H54 (cell line): ENCODE data around the gene PAQR4.
"Not testable (repeated sequence)": the region's sequence is repeated elsewhere in the genome, so short reads cannot be mapped to it uniquely, and the experiment has no call there.

Source experiments
- DNase-seq: peaks from one replicate; pipeline ENCODE4 v3.0.0; 2011; ENCODE audit warnings: low spot score, mixed read lengths; ENCODE audit not compliant: insufficient read length
- FAIRE-seq: peaks from 3 replicates; lab custom pipeline; 2011; peaks lifted over from hg19 to GRCh38; lab: Jason Lieb, UNC
- POLR2A ChIP-seq: IDR thresholded peaks from 2 replicates; pipeline ENCODE4 v1.6.1; 2011; ENCODE audit warnings: low read depth, mild to moderate bottlenecking, low read length

Gene PAQR4

GRCh38 chr16:2933701-2934100 lies 35.4 kb upstream of the PAQR4 start:
- FAIRE-seq (no peak), DNase-seq (no peak)
- no peak for TF ChIP-seq POLR2A

GRCh38 chr16:2934450-2934849 lies 34.7 kb upstream of the PAQR4 start:
- FAIRE-seq (no peak), DNase-seq (no peak)
- no peak for TF ChIP-seq POLR2A

GRCh38 chr16:2936436-2937011 lies 32.6 kb upstream of the PAQR4 start:
- DNase-seq = no peak
- FAIRE-seq = no peak
- TF ChIP-seq POLR2A = no peak

GRCh38 chr16:2937170-2937569 lies 32.0 kb upstream of the PAQR4 start:
- no peak for TF ChIP-seq POLR2A
- no peak for DNase-seq
- FAIRE-seq = no peak

- DNase-seq (no peak), FAIRE-seq (no peak)
- no peak for TF ChIP-seq POLR2A
Observed at GRCh38 chr16:2938206-2938605, 30.9 kb upstream of the PAQR4 start.

GRCh38 chr16:2939968-2940367 lies 29.2 kb upstream of the PAQR4 start:
- FAIRE-seq (no peak), DNase-seq (no peak)
- no peak for TF ChIP-seq POLR2A

- DNase-seq (no peak), FAIRE-seq (no peak)
- TF ChIP-seq POLR2A = no peak
Observed at GRCh38 chr16:2942045-2942444, 27.1 kb upstream of the PAQR4 start.

GRCh38 chr16:2943716-2944115 lies 25.4 kb upstream of the PAQR4 start:
- not testable (repeated sequence) for DNase-seq, FAIRE-seq

GRCh38 chr16:2946649-2947048 lies 22.5 kb upstream of the PAQR4 start:
- no peak for FAIRE-seq
- no peak for TF ChIP-seq POLR2A
- no peak for DNase-seq

- no peak for FAIRE-seq
- DNase-seq = no peak
- TF ChIP-seq POLR2A = no peak
Observed at GRCh38 chr16:2948807-2949704, 20.1 kb upstream of the PAQR4 start.

GRCh38 chr16:2949705-2950352 lies 19.3 kb upstream of the PAQR4 start:
- FAIRE-seq = no peak
- TF ChIP-seq POLR2A = no peak

GRCh38 chr16:2950353-2950724 lies 18.8 kb upstream of the PAQR4 start:
- FAIRE-seq = no peak
- no peak for TF ChIP-seq POLR2A
- no peak for DNase-seq

More at GRCh38 chr16:2949705-2950352, 19.3 kb upstream of the PAQR4 start:
- no peak for DNase-seq

GRCh38 chr16:2950773-2951172 lies 18.4 kb upstream of the PAQR4 start:
- FAIRE-seq = no peak
- DNase-seq = no peak

GRCh38 chr16:2952679-2953078 lies 16.5 kb upstream of the PAQR4 start:
- DNase-seq = no peak
- no peak for FAIRE-seq

More at GRCh38 chr16:2950773-2951172, 18.4 kb upstream of the PAQR4 start:
- TF ChIP-seq POLR2A = no peak

More at GRCh38 chr16:2952679-2953078, 16.5 kb upstream of the PAQR4 start:
- TF ChIP-seq POLR2A = no peak
